ENCODE results near the gene DCDC2. TPM values are rescaled to one million over a fixed set of nuclear protein-coding genes. Genes with fewer than 3 reads are reported as not detected.
A peak's percentile ranks its signal among the peaks of the same experiment; 100 is the strongest.

The DCDC2 gene
- total RNA-seq, 1 experiment from 2014 or later = 1.8 TPM

DNA sequence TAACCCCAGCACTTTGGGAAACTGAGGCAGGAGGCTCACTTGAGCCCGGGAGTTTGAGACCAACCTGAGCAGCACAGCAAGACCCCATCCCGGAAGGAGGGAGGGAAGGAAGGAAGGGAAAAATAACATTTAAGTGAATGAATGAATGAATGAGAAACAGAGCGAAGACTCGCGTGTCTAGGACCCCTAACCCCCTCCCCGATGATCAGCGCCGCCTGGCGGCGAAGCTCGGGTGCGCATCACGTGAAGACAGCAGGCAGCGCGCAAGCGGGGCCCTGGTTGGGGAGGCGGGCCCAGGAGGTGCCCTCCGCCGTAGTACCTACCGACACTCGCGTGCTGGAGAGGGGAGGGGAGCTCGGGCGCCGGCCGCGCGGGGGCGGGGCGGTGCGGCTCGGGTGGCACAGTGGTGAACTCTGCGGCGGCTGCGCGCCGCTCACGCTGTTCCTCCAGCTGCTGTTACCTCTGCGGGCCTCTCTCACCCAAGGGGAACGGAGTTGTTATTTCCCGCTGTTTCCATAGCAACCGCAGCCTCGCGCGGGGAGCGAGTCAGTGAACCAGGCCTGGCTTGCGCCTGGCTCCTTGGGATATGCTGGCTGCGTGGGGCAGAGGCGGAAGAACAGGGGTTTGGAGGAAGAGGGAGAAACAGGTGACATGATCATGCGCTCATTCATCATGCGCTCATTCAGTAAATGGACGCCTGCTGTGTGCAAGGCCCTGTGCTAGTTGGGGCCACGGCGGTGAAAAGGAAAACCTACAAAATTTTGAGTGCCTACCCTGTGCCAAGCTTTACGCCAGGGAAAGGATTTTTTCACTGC lies 2.0 kb upstream of the DCDC2 start (continued):
- TF ChIP-seq, protein P1, sequence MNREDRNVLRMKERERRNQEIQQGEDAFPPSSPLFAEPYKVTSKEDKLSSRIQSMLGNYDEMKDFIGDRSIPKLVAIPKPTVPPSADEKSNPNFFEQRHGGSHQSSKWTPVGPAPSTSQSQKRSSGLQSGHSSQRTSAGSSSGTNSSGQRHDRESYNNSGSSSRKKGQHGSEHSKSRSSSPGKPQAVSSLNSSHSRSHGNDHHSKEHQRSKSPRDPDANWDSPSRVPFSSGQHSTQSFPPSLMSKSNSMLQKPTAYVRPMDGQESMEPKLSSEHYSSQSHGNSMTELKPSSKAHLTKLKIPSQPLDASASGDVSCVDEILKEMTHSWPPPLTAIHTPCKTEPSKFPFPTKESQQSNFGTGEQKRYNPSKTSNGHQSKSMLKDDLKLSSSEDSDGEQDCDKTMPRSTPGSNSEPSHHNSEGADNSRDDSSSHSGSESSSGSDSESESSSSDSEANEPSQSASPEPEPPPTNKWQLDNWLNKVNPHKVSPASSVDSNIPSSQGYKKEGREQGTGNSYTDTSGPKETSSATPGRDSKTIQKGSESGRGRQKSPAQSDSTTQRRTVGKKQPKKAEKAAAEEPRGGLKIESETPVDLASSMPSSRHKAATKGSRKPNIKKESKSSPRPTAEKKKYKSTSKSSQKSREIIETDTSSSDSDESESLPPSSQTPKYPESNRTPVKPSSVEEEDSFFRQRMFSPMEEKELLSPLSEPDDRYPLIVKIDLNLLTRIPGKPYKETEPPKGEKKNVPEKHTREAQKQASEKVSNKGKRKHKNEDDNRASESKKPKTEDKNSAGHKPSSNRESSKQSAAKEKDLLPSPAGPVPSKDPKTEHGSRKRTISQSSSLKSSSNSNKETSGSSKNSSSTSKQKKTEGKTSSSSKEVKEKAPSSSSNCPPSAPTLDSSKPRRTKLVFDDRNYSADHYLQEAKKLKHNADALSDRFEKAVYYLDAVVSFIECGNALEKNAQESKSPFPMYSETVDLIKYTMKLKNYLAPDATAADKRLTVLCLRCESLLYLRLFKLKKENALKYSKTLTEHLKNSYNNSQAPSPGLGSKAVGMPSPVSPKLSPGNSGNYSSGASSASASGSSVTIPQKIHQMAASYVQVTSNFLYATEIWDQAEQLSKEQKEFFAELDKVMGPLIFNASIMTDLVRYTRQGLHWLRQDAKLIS (CRISPR knock-in tag; IDR thresholded peaks at IDR 0.05; ENCODE audit: borderline replicate concordance) = no peak
- TF ChIP-seq TCF7 (CRISPR knock-in tag; IDR thresholded peaks at IDR 0.05; ENCODE audit: low read depth) = no peak
- TF ChIP-seq EMX1 (CRISPR knock-in tag; IDR thresholded peaks at IDR 0.05) = no peak
- TF ChIP-seq, protein P2, sequence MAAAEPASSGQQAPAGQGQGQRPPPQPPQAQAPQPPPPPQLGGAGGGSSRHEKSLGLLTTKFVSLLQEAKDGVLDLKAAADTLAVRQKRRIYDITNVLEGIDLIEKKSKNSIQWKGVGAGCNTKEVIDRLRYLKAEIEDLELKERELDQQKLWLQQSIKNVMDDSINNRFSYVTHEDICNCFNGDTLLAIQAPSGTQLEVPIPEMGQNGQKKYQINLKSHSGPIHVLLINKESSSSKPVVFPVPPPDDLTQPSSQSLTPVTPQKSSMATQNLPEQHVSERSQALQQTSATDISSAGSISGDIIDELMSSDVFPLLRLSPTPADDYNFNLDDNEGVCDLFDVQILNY (CRISPR knock-in tag; IDR thresholded peaks at IDR 0.05) = no peak
- TF ChIP-seq, protein P3, sequence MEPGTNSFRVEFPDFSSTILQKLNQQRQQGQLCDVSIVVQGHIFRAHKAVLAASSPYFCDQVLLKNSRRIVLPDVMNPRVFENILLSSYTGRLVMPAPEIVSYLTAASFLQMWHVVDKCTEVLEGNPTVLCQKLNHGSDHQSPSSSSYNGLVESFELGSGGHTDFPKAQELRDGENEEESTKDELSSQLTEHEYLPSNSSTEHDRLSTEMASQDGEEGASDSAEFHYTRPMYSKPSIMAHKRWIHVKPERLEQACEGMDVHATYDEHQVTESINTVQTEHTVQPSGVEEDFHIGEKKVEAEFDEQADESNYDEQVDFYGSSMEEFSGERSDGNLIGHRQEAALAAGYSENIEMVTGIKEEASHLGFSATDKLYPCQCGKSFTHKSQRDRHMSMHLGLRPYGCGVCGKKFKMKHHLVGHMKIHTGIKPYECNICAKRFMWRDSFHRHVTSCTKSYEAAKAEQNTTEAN (CRISPR knock-in tag; IDR thresholded peaks at IDR 0.05) = no peak
- no peak for TF ChIP-seq NFYB (CRISPR knock-in tag; conservative IDR thresholded peaks at IDR 0.05; ENCODE audit: low read depth)

DNA sequence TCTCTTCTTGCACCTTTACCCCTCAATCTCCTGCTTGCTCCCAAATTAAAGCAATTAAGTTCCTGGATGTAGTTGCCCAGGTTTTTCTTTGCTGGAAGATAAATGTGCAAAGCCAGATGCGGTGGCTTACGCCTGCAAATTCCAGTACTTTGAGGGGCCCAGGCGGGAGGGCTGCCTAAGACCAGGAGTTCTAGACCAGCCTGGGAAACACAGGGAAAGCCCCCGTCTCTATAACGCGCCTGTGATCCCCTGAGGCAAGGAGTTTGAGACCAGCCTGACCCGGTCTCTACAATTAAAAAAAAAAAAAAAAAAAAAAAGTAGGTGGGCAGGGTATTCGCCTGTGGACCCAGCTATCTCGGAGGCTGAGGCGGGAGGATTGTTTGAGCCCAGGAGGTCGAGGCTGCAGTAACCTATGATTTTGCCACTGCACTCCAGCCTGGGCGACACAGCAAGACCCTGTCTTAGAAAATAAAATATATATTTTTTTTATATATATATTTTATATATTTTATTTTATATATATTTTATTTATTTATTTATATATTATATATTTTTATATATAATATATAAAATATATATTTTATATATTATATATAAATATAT lies 461 bp upstream of the DCDC2 start:
- DNase-seq (ENCODE audit: low spot score) = no peak
- no peak overlapping the region for H3K27ac Mint-ChIP-seq
- peaks cover 47% of the 10 kb centered on the region for H3K27me3 Mint-ChIP-seq (ENCODE audit: low read depth)
- peak overlapping the region; percentile 87 for H3K4me3 Mint-ChIP-seq
- no peaks in the 10 kb centered on the region for H3K36me3 Mint-ChIP-seq
- ChIA-PET POLR2A (no interaction called here), CTCF (interaction anchor here (0.6 to 1.4 kb wide), 5 partner anchors 44 to 101 kb away, joined by 3 to 15 read pairs (median 4); no protein-coding TSS in a partner anchor)
- TF ChIP-seq HMGA2 (CRISPR knock-in tag; IDR thresholded peaks at IDR 0.05) = peak; percentile 62; the same call in 1 of the 2 replicates
- TF ChIP-seq, protein P4, sequence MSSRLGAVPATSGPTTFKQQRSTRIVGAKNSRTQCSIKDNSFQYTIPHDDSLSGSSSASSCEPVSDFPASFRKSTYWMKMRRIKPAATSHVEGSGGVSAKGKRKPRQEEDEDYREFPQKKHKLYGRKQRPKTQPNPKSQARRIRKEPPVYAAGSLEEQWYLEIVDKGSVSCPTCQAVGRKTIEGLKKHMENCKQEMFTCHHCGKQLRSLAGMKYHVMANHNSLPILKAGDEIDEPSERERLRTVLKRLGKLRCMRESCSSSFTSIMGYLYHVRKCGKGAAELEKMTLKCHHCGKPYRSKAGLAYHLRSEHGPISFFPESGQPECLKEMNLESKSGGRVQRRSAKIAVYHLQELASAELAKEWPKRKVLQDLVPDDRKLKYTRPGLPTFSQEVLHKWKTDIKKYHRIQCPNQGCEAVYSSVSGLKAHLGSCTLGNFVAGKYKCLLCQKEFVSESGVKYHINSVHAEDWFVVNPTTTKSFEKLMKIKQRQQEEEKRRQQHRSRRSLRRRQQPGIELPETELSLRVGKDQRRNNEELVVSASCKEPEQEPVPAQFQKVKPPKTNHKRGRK (CRISPR knock-in tag; IDR thresholded peaks at IDR 0.05; ENCODE audit: borderline replicate concordance) = no peak
- H3K9me3 Mint-ChIP-seq = no peaks in the 10 kb centered on the region
- peaks cover 19% of the 10 kb centered on the region for H3K4me1 Mint-ChIP-seq
- no peak for ATAC-seq

DNA sequence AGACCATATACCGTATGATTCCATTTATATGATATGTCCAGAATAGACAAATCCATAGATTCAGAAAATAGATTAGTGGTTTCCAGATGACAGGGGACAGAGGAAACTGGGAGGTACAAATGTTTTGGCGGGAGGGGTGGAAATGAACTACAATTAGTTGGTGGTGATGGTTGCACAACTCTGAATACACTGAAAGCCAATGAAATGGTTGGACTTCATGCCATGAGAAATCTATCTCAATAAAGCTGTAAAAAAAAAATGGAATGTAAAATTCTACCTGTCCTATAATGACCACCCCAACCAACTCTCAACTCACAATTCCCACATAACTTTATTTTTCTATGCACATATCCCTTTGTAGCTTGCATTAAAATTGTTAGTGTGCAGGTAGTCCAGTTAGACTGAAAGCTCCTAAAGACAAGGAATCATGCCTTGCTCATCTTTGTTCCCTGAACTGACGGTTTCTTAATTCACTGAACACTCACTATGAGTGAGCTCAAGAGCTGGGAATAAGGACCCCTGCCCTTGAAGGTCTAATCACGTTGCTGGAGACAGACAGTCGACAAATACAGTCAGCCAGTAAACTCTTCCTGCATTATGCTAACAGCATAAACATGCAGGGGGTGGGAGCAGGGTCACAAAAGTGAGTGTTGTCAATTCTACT lies 1.4 kb downstream of the DCDC2 start:
- POLR2A ChIA-PET = no interaction called here
- no peak for ATAC-seq
- Mint-ChIP-seq H3K4me3 (peak overlapping the region; percentile 34), H3K9me3 (no peaks in the 10 kb centered on the region), H3K27me3 (ENCODE audit: low read depth) (peaks cover 44% of the 10 kb centered on the region), H3K36me3 (no peaks in the 10 kb centered on the region), H3K4me1 (peaks cover 19% of the 10 kb centered on the region), H3K27ac (no peak overlapping the region)
- CTCF ChIA-PET = interaction anchor here (0.9 to 1.8 kb wide), 4 partner anchors 10 to 73 kb away, joined by 3 to 6 read pairs (median 4); no protein-coding TSS in a partner anchor
- no peak for DNase-seq (ENCODE audit: low spot score)
- TF ChIP-seq, protein P5, sequence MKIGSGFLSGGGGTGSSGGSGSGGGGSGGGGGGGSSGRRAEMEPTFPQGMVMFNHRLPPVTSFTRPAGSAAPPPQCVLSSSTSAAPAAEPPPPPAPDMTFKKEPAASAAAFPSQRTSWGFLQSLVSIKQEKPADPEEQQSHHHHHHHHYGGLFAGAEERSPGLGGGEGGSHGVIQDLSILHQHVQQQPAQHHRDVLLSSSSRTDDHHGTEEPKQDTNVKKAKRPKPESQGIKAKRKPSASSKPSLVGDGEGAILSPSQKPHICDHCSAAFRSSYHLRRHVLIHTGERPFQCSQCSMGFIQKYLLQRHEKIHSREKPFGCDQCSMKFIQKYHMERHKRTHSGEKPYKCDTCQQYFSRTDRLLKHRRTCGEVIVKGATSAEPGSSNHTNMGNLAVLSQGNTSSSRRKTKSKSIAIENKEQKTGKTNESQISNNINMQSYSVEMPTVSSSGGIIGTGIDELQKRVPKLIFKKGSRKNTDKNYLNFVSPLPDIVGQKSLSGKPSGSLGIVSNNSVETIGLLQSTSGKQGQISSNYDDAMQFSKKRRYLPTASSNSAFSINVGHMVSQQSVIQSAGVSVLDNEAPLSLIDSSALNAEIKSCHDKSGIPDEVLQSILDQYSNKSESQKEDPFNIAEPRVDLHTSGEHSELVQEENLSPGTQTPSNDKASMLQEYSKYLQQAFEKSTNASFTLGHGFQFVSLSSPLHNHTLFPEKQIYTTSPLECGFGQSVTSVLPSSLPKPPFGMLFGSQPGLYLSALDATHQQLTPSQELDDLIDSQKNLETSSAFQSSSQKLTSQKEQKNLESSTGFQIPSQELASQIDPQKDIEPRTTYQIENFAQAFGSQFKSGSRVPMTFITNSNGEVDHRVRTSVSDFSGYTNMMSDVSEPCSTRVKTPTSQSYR (CRISPR knock-in tag; IDR thresholded peaks at IDR 0.05) = no peak
- TF ChIP-seq NFE2L1 (CRISPR knock-in tag; IDR thresholded peaks at IDR 0.05) = no peak
- no peak for TF ChIP-seq RORB (CRISPR knock-in tag; IDR thresholded peaks at IDR 0.05)
